Measurements from ENCODE around the gene APCDD1.

The APCDD1 gene

DNA sequence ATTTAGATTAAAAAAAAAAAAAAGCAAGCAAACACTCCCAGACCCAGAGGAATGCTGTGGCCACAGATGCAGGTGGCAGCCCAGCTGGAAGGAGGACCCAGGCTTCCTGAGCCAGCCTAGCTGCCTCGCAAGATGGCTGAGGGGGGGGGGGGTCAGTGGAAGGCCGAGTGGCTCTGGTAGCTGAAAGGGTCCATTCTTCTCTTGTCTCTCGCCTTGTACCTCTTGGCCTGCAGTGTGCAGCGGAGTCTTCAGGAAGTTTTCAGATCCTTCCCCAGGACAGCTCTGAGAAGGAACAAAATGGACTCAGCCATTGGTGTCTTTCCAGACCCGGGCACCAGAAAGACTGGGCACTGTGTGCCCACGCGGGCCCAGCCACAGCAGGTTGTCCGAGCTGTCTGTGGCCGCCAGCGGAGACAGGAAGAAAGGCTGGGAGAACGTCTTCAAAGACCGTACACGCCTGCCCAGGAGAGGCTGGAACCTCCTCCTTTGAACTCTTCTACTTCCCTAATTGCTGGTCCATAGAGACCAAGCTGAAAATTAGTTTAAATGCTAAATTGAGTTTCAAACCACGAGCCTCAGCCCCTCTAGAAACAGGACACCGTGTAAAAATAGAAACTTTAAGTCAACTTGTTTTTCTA lies 21.3 kb downstream of the APCDD1 start:
- H3K4me3 ChIP-seq (ENCODE audit: low read length): peak overlapping the region; percentile 27
- no peaks in the 10 kb centered on the region for H3K27me3 ChIP-seq (ENCODE audit: control insufficient read depth, low read length)
- no peaks in the 10 kb centered on the region for H3K36me3 ChIP-seq (ENCODE audit: control insufficient read depth, low read length)
- no peaks in the 10 kb centered on the region for H3K79me2 ChIP-seq (ENCODE audit: control insufficient read depth, low read length)
- no peaks in the 10 kb centered on the region for H3K9me3 ChIP-seq (ENCODE audit: control insufficient read depth, insufficient read depth, low read length)
- H3K4me1 ChIP-seq (ENCODE audit: control insufficient read depth, low read length): peaks cover 62% of the 10 kb centered on the region
- H3K9me2 ChIP-seq (replicated peaks; ENCODE audit: control insufficient read depth, low read length): no peaks in the 10 kb centered on the region
- H3K27ac ChIP-seq (ENCODE audit: low read depth, low read length): 0 out of 2 replicates have a peak overlapping the region, but pooled peaks have one; percentile 17
- peak overlapping the region; percentile 50 for H3K4me2 ChIP-seq (ENCODE audit: low read length)
- TF ChIP-seq EZH2phosphoT487 (IDR thresholded peaks at IDR 0.05; ENCODE audit: borderline replicate concordance, low read length): no peak
- TF ChIP-seq, protein P1, sequence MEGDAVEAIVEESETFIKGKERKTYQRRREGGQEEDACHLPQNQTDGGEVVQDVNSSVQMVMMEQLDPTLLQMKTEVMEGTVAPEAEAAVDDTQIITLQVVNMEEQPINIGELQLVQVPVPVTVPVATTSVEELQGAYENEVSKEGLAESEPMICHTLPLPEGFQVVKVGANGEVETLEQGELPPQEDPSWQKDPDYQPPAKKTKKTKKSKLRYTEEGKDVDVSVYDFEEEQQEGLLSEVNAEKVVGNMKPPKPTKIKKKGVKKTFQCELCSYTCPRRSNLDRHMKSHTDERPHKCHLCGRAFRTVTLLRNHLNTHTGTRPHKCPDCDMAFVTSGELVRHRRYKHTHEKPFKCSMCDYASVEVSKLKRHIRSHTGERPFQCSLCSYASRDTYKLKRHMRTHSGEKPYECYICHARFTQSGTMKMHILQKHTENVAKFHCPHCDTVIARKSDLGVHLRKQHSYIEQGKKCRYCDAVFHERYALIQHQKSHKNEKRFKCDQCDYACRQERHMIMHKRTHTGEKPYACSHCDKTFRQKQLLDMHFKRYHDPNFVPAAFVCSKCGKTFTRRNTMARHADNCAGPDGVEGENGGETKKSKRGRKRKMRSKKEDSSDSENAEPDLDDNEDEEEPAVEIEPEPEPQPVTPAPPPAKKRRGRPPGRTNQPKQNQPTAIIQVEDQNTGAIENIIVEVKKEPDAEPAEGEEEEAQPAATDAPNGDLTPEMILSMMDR (IDR thresholded peaks at IDR 0.05; ENCODE audit: low read depth, low read length, poor library complexity, severe bottlenecking): no peak
- H3F3A ChIP-seq (ENCODE audit: control insufficient read depth, insufficient read depth): no peaks in the 10 kb centered on the region
- H4K20me1 ChIP-seq (ENCODE audit: control insufficient read depth, insufficient read depth, low read depth, low read length): no peaks in the 10 kb centered on the region

GRCh38 chr18:10476338-10476791 lies 21.9 kb downstream of the APCDD1 start:
- H3K4me2 ChIP-seq (ENCODE audit: low read length): peak overlapping the region; percentile 50
- H3K27me3 ChIP-seq (ENCODE audit: control insufficient read depth, low read length): no peaks in the 10 kb centered on the region
- H4K20me1 ChIP-seq (ENCODE audit: control insufficient read depth, insufficient read depth, low read depth, low read length): no peaks in the 10 kb centered on the region
- no peaks in the 10 kb centered on the region for H3K9me3 ChIP-seq (ENCODE audit: control insufficient read depth, insufficient read depth, low read length)
- peak overlapping the region; percentile 27 for H3K4me3 ChIP-seq (ENCODE audit: low read length)
- H3K9me2 ChIP-seq (replicated peaks; ENCODE audit: control insufficient read depth, low read length): no peaks in the 10 kb centered on the region
- no peaks in the 10 kb centered on the region for H3F3A ChIP-seq (ENCODE audit: control insufficient read depth, insufficient read depth)
- H3K36me3 ChIP-seq (ENCODE audit: control insufficient read depth, low read length): no peaks in the 10 kb centered on the region
- H3K27ac ChIP-seq (ENCODE audit: low read depth, low read length): 0 out of 2 replicates have a peak overlapping the region, but pooled peaks have one; percentile 17
- peaks cover 67% of the 10 kb centered on the region for H3K4me1 ChIP-seq (ENCODE audit: control insufficient read depth, low read length)
- TF ChIP-seq, protein P1 (IDR thresholded peaks at IDR 0.05; ENCODE audit: low read depth, low read length, poor library complexity, severe bottlenecking): no peak
- TF ChIP-seq EZH2phosphoT487 (IDR thresholded peaks at IDR 0.05; ENCODE audit: borderline replicate concordance, low read length): no peak
- no peaks in the 10 kb centered on the region for H3K79me2 ChIP-seq (ENCODE audit: control insufficient read depth, low read length)

GRCh38 chr18:10477121-10477862 lies 22.9 kb downstream of the APCDD1 start:
- Histone ChIP-seq H3K4me3 (ENCODE audit: low read length) (peak overlapping the region; percentile 27; the same call in 1 of the 2 replicates), H3K4me2 (ENCODE audit: low read length) (peak overlapping the region; percentile 50), H3K9me3 (ENCODE audit: control insufficient read depth, insufficient read depth, low read length) (no peaks in the 10 kb centered on the region), H4K20me1 (ENCODE audit: control insufficient read depth, insufficient read depth, low read depth, low read length) (no peaks in the 10 kb centered on the region), H3K36me3 (ENCODE audit: control insufficient read depth, low read length) (no peaks in the 10 kb centered on the region), H3K9me2 (replicated peaks; ENCODE audit: control insufficient read depth, low read length) (no peaks in the 10 kb centered on the region), H3K79me2 (ENCODE audit: control insufficient read depth, low read length) (no peaks in the 10 kb centered on the region), H3K27ac (ENCODE audit: low read depth, low read length) (no peak overlapping the region), H3K4me1 (ENCODE audit: control insufficient read depth, low read length) (peaks cover 77% of the 10 kb centered on the region), H3K27me3 (ENCODE audit: control insufficient read depth, low read length) (no peaks in the 10 kb centered on the region), H3F3A (ENCODE audit: control insufficient read depth, insufficient read depth) (no peaks in the 10 kb centered on the region; the same call in 1 of the 2 replicates)
- TF ChIP-seq, protein P1 (IDR thresholded peaks at IDR 0.05; ENCODE audit: low read depth, low read length, poor library complexity, severe bottlenecking): no peak
- no peak for TF ChIP-seq EZH2phosphoT487 (IDR thresholded peaks at IDR 0.05; ENCODE audit: borderline replicate concordance, low read length)
